ENCODE measurements around the gene UNC13C.

UNC13C gene

GRCh38 chr15:54481819-54482218 lies 503.6 kb downstream of the UNC13C start:
- no peak overlapping the region for H3K27ac ChIP-seq (replicated peaks)
- no peak for TF ChIP-seq SPI1 (IDR thresholded peaks at IDR 0.05; ENCODE audit: borderline replicate concordance, low read depth)
- no peak for TF ChIP-seq CTCF (IDR thresholded peaks at IDR 0.05; ENCODE audit: insufficient read depth, low read length)
- no peak for TF ChIP-seq REST (IDR thresholded peaks at IDR 0.05; ENCODE audit: insufficient replicate concordance, low read depth)
- TF ChIP-seq GABPA (IDR thresholded peaks at IDR 0.05; ENCODE audit: low read depth), result no peak
- TF ChIP-seq POLR2AphosphoS5 (IDR thresholded peaks at IDR 0.05; ENCODE audit: low read depth), result no peak
- no peak for DNase-seq (ENCODE audit: low read depth in 1 of 2, low spot score in 1 of 2)

GRCh38 chr15:54482251-54482650 lies 504.0 kb downstream of the UNC13C start:
- TF ChIP-seq POLR2AphosphoS5 (IDR thresholded peaks at IDR 0.05; ENCODE audit: low read depth) (no peak), SPI1 (IDR thresholded peaks at IDR 0.05; ENCODE audit: borderline replicate concordance, low read depth) (no peak)
- Histone ChIP-seq H3K27ac (replicated peaks) (no peak overlapping the region), H3K4me3 (replicated peaks; ENCODE audit: insufficient read depth, low read length) (no peak overlapping the region), H3K27me3 (ENCODE audit: insufficient read depth, poor library complexity, severe bottlenecking) (no peaks in the 10 kb centered on the region)
- no peak for DNase-seq (ENCODE audit: low read depth in 1 of 2, low spot score in 1 of 2)

More at GRCh38 chr15:54481819-54482218, 503.6 kb downstream of the UNC13C start:
- H3K4me3 ChIP-seq (replicated peaks; ENCODE audit: insufficient read depth, low read length), result no peak overlapping the region
- H3K27me3 ChIP-seq (ENCODE audit: insufficient read depth, poor library complexity, severe bottlenecking), result no peaks in the 10 kb centered on the region

- Histone ChIP-seq H3K4me3 (replicated peaks; ENCODE audit: insufficient read depth, low read length) (no peak overlapping the region), H3K27me3 (ENCODE audit: insufficient read depth, poor library complexity, severe bottlenecking) (no peaks in the 10 kb centered on the region), H3K27ac (replicated peaks) (no peak overlapping the region)
- TF ChIP-seq REST (IDR thresholded peaks at IDR 0.05; ENCODE audit: insufficient replicate concordance, low read depth) (no peak), SPI1 (IDR thresholded peaks at IDR 0.05; ENCODE audit: borderline replicate concordance, low read depth) (no peak), GABPA (IDR thresholded peaks at IDR 0.05; ENCODE audit: low read depth) (no peak), CTCF (IDR thresholded peaks at IDR 0.05; ENCODE audit: insufficient read depth, low read length) (no peak), POLR2AphosphoS5 (IDR thresholded peaks at IDR 0.05; ENCODE audit: low read depth) (no peak)
- DNase-seq (ENCODE audit: low read depth in 1 of 2, low spot score in 1 of 2), result no peak
Measured at GRCh38 chr15:54500330-54500729, 522.1 kb downstream of the UNC13C start.

- DNase-seq (ENCODE audit: low read depth in 1 of 2, low spot score in 1 of 2), result no peak
- Histone ChIP-seq H3K4me3 (replicated peaks; ENCODE audit: insufficient read depth, low read length) (no peak overlapping the region), H3K27ac (replicated peaks) (no peak overlapping the region), H3K27me3 (ENCODE audit: insufficient read depth, poor library complexity, severe bottlenecking) (no peaks in the 10 kb centered on the region)
- no peak for TF ChIP-seq REST (IDR thresholded peaks at IDR 0.05; ENCODE audit: insufficient replicate concordance, low read depth)
- no peak for TF ChIP-seq GABPA (IDR thresholded peaks at IDR 0.05; ENCODE audit: low read depth)
- no peak for TF ChIP-seq SPI1 (IDR thresholded peaks at IDR 0.05; ENCODE audit: borderline replicate concordance, low read depth)
- no peak for TF ChIP-seq POLR2AphosphoS5 (IDR thresholded peaks at IDR 0.05; ENCODE audit: low read depth)
- no peak for TF ChIP-seq CTCF (IDR thresholded peaks at IDR 0.05; ENCODE audit: insufficient read depth, low read length)
Measured at GRCh38 chr15:54502416-54503075, 524.3 kb downstream of the UNC13C start.
